Ovary (tissue), 10 donors: ENCODE data around the gene MRPL51. TPM values are rescaled to one million over a fixed set of nuclear protein-coding genes. Genes with fewer than 3 reads are reported as not detected.

Source experiments
- DNase-seq, 5 donors: peaks; one replicate each; pipeline ENCODE4 v3.0.0-alpha.2; 2019 to 2020
- H3K27ac ChIP-seq, 2 donors: fragments of 200-600 bp; one replicate each; pipeline versions ENCODE4 v1.5.1 to v1.8.0; 2019 to 2022
- H3K27me3 ChIP-seq: fragments of 200-600 bp; one replicate; pipeline ENCODE4 v1.8.0; 2022
- H3K36me3 ChIP-seq: fragments of 200-600 bp; sonication (generic); one replicate; pipeline ENCODE4 v1.5.1; 2019
- H3K4me1 ChIP-seq: one replicate; pipeline ENCODE4 v1.8.1; 2013; ENCODE audit warnings: mild to moderate bottlenecking, moderate library complexity; ENCODE audit not compliant: insufficient read depth
- H3K4me3 ChIP-seq: fragments of 200-600 bp; sonication (generic); one replicate; pipeline ENCODE4 v1.5.1; 2017
- H3K9me3 ChIP-seq, 2 donors: fragments of 200-600 bp in 1 of 2; sonication (generic) in 1 of 2; one replicate each; pipeline versions ENCODE4 v1.5.1 to v1.8.1; 2013 to 2019; ENCODE audit warnings: mild to moderate bottlenecking in 1 of 2, moderate library complexity in 1 of 2
- EP300 ChIP-seq: sonication (generic); formaldehyde crosslinking; IDR thresholded peaks from one replicate; pipeline ENCODE4 v1.6.1; 2017; ENCODE audit warnings: antibody characterized with exemption
- POLR2A ChIP-seq: fragments of 450-650 bp; IDR thresholded peaks from one replicate; pipeline ENCODE4 v1.6.1; 2017; ENCODE audit warnings: antibody characterized with exemption, mild to moderate bottlenecking, moderate library complexity
- WGBS, 3 donors: extraction: QIAGEN DNeasy Blood & Tissue Kit in 1 of 3; methylation state at CpG; one replicate each; pipeline versions ENCODE4 v1.1.5 to v1.1.7; 2013 to 2017; 5-methylcytosine and 5-hydroxymethylcytosine counted together
- intact Hi-C, 4 donors: fragments of 100-400 bp; cut with DNase I; formaldehyde crosslinking; loops; one replicate each; pipeline versions ENCODE4 v1.11.0 to v1.15.1; 2022 to 2023
- long read RNA-seq, 3 donors: library from polyadenylated mRNA in 2 of 3; unstranded in 2 of 3; transcript quantifications; one replicate each; pipeline ENCODE4 v2.0.0 and lab custom pipeline, GENCODE V29; 2021 to 2026
- polyA plus RNA-seq, 2 donors: library from polyadenylated mRNA; stranded (reverse); fragments of 200-250 nt in 1 of 2; fragments of 350-450 nt in 1 of 2; fragmentation: Illumina TruSeq in 1 of 2; extraction: RNeasy Lipid Tissue Mini Kit (QIAGEN cat#74804) in 1 of 2; gene quantifications; one replicate each; pipeline ENCODE4 v1.2.3, GENCODE V29; 2013 to 2014
- total RNA-seq, 7 donors: library from RNA; depleted of rRNA in 2 of 7; stranded (reverse); fragments of >200 nt in 2 of 7; fragmentation: NEBNext Ultra II Directional in 3 of 7; extraction: Animal tissue kit (Norgen Biotek cat#: 25700) in 3 of 7; gene quantifications; one replicate each; pipeline versions ENCODE4 v1.1.0 to v1.2.4, GENCODE V29; 2016 to 2023
- TF ChIP-seq, protein P1 (sequence below), 3 donors: fragments of 450-650 bp in 2 of 3; fragments of 200-600 bp in 1 of 3; IDR thresholded peaks; one replicate each; pipeline versions ENCODE4 v1.5.1 to v1.8.0; 2016 to 2022; ENCODE audit warnings: antibody characterized with exemption in 3 of 3, mild to moderate bottlenecking in 1 of 3
- donor health status: DM: no; HTN: no; CAD: no; lungs with moderate emphysema.
- donor health status: DM: no; HTN: no; CAD: no.
- donor health status: Bipolar disorder and iron deficiency.
- donor health status: DM: yes; HTN: yes; CAD: no.
- donor health status: DM: no; HTN: no; CAD: no.
- donor health status: DM: yes; HTN: yes; CAD: no.

The MRPL51 gene
- 100 to 1,000 TPM in 4 of 7 donors, 10 to 100 TPM in 3; 27.5 to 119 (median 108) TPM for total RNA-seq
- polyA plus RNA-seq: 100 to 1,000 TPM in 1 of 2 donors, 10 to 100 TPM in 1; 74.1 to 142 TPM
- long read RNA-seq, donor 1, transcript MRPL51-201 (3 exons, 1,234 nt): major isoform, 15 of 18 reads
- long read RNA-seq, donor 1, partial matches to known transcripts: 2 of 18 reads
- long read RNA-seq, donor 1, other reads (novel, unspliced or antisense): 0 of 18 reads
- long read RNA-seq, donor 2, transcript MRPL51-201 (3 exons, 1,234 nt): major isoform, 89 of 129 reads
- long read RNA-seq, donor 2, transcript MRPL51-205 (3 exons, 814 nt): minor isoform, 15 of 129 reads
- long read RNA-seq, donor 2, transcript MRPL51-202 (3 exons, 601 nt): minor isoform, 16 of 129 reads
- long read RNA-seq, donor 2, partial matches to known transcripts: 0 of 129 reads
- long read RNA-seq, donor 2, other reads (novel, unspliced or antisense): 0 of 129 reads
- long read RNA-seq, donor 3, transcript MRPL51-201 (3 exons, 1,234 nt): major isoform, 37 of 39 reads
- long read RNA-seq, donor 3, partial matches to known transcripts: 0 of 39 reads
- long read RNA-seq, donor 3, other reads (novel, unspliced or antisense): 0 of 39 reads

- intact Hi-C loops: no loop called here
- Histone ChIP-seq H3K27ac (peak within 1 kb of the TSS; percentile 47 to 93), H3K27me3 (no peaks in the 10 kb centered on the region), H3K9me3 (no peaks in the 10 kb centered on the region), H3K36me3 (no peaks in the 10 kb centered on the region), H3K4me3 (peak within 1 kb of the TSS; percentile 82), H3K4me1 (peaks cover 7% of the 10 kb centered on the region)
- peak; percentile 95 to 98 (median 97) for DNase-seq
- TF ChIP-seq, protein P1, sequence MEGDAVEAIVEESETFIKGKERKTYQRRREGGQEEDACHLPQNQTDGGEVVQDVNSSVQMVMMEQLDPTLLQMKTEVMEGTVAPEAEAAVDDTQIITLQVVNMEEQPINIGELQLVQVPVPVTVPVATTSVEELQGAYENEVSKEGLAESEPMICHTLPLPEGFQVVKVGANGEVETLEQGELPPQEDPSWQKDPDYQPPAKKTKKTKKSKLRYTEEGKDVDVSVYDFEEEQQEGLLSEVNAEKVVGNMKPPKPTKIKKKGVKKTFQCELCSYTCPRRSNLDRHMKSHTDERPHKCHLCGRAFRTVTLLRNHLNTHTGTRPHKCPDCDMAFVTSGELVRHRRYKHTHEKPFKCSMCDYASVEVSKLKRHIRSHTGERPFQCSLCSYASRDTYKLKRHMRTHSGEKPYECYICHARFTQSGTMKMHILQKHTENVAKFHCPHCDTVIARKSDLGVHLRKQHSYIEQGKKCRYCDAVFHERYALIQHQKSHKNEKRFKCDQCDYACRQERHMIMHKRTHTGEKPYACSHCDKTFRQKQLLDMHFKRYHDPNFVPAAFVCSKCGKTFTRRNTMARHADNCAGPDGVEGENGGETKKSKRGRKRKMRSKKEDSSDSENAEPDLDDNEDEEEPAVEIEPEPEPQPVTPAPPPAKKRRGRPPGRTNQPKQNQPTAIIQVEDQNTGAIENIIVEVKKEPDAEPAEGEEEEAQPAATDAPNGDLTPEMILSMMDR (IDR thresholded peaks at IDR 0.05): no peak
- no peak for TF ChIP-seq EP300
- peak; percentile 72 for TF ChIP-seq POLR2A
- WGBS, 3 donors: 0 to 1% (median 1%) methylated on average over 39 of the region's 39 CpGs
Measured at GRCh38 chr12:6492838-6493496, at the start of gene MRPL51. Gene MRPL51 (minus strand): TSS chr12:6493262. CDS start chr12:6493136, 126 bp downstream.

DNA sequence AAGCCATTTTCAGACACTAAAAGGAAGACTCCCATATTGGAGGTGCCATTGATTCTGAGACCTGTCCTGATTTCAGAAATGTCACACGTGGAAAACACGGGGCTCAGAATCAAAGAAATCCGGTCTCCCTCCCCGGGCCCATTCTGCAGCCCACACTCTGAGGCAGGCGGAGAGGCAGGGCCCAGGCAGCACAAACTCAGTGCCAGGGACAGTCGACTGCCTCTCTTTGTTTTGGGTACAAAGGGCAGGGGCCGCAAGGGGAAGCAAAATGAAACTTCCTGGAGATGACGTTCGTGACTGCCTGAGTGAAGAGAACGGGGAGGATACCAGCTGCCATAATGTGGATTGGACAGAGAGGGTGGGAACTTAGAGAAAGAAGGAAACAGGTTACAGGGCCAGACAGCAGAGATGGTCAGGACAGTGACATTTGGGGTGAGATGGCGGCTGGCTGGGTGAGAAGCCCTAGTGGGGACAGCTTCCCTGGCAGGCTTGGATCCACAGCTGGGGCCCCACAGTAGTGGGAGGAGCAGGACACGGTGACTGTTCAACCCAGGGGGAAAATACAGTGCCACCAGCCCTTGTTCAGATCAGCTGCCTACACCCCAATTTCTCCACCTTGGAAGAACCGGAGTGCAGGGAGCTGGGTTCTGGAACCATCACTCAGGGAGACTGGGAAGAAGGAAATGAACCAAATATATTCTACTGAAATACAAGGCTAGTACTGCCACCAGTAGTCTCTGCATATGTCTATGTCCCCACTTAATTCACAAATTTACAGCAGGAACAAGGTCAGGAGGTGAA is 49.3 kb upstream of the MRPL51 start:
- no peaks in the 10 kb centered on the region for H3K36me3 ChIP-seq
- TF ChIP-seq POLR2A: no peak
- TF ChIP-seq EP300: no peak
- TF ChIP-seq, protein P1 (IDR thresholded peaks at IDR 0.05): no peak
- intact Hi-C loops: no loop called here
- H3K27me3 ChIP-seq: no peaks in the 10 kb centered on the region
- no peak overlapping the region for H3K27ac ChIP-seq
- H3K4me1 ChIP-seq: no peaks in the 10 kb centered on the region
- DNase-seq: no peak
- WGBS, 3 donors: 78 to 86% (median 80%) methylated on average over 13 of the region's 13 CpGs
- no peaks in the 10 kb centered on the region for H3K9me3 ChIP-seq
- no peak overlapping the region for H3K4me3 ChIP-seq

DNA sequence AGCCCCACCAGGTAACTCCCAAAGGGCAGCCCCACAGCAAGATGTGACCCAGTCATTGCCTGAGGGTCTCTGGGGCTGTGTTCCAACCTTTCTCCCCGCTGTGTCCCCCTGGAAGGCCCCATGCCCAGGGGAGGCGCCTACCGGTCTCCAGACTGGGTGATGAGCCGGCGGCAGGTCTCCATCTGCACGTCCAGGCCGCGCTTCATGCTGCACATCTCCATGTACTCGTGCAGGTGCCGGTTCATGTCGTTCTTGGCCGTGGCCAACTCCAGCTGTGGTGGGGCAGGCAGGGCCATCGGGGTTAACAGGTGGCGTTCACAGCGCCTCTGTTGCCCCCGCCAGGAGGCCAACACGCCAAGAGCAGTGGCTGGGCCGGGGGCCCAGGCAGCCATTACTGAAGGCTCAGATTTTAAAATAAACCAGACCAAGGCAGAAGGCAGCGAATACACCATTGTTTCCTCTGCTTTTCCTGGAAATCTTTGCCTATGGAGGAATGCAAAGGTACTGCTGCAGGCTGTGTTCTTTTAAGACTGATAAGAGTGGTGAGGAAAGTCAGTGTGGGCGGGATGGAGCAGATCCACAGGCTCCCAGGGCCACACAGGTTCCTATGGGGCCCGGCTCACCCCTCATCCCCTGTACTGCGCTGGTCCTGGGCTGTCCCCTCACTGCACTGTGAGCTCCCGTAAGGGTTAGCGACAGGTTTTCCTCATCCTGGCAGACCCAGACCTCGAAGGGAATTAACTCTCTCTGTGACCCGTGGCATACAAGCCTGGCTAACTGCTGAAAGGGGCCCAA is 48.5 kb upstream of the MRPL51 start:
- Histone ChIP-seq H3K4me3 (no peak overlapping the region), H3K27me3 (no peaks in the 10 kb centered on the region), H3K27ac (peak overlapping the region in 1 of 2 donors; percentile 81), H3K9me3 (no peaks in the 10 kb centered on the region), H3K36me3 (no peaks in the 10 kb centered on the region), H3K4me1 (no peaks in the 10 kb centered on the region)
- intact Hi-C loops: no loop called here
- peak in 1 of 5 donors; percentile 51 for DNase-seq
- TF ChIP-seq POLR2A (no peak), EP300 (no peak)
- TF ChIP-seq, protein P1 (IDR thresholded peaks at IDR 0.05): no peak
- 79 to 84% (median 80%) methylated on average over 25 to 26 of the region's 26 CpGs for WGBS, 3 donors
